ENCODE results near the gene POU2F3.

DNA sequence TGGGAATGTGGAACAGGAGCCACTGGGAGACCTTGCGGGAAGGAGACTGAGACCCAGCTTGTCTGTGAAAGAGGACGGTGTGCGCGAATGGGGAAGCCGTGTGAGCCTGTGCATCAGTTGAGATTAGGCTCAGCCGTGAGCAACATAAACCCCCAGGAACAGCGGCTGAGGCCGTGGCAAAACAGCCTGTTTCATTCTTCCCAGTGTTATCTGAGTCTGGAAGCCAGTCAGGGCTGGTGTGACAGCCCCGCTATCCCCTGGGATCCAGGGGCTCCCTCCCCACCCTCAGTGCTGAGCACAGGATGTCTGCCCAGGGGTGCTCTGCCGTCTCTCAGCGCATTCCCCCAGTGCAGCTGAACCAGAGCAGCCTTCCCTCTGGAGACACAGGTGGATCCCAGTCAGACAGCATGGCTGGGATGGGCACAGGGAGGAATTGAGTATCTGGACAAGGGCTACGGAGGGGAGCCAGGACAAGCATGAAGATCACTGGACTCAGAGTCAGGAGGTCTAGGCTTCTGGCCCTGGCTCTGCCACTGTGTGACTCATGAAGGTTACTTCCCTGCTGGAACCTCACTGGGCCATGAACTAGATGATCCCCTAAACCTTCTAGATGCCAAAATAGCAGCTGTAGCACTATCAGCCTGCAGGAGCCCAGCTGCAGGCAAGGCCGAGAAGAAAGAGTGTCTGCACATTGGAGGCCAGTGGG is 20.6 kb upstream of the POU2F3 start:
- TF ChIP-seq, protein P1, sequence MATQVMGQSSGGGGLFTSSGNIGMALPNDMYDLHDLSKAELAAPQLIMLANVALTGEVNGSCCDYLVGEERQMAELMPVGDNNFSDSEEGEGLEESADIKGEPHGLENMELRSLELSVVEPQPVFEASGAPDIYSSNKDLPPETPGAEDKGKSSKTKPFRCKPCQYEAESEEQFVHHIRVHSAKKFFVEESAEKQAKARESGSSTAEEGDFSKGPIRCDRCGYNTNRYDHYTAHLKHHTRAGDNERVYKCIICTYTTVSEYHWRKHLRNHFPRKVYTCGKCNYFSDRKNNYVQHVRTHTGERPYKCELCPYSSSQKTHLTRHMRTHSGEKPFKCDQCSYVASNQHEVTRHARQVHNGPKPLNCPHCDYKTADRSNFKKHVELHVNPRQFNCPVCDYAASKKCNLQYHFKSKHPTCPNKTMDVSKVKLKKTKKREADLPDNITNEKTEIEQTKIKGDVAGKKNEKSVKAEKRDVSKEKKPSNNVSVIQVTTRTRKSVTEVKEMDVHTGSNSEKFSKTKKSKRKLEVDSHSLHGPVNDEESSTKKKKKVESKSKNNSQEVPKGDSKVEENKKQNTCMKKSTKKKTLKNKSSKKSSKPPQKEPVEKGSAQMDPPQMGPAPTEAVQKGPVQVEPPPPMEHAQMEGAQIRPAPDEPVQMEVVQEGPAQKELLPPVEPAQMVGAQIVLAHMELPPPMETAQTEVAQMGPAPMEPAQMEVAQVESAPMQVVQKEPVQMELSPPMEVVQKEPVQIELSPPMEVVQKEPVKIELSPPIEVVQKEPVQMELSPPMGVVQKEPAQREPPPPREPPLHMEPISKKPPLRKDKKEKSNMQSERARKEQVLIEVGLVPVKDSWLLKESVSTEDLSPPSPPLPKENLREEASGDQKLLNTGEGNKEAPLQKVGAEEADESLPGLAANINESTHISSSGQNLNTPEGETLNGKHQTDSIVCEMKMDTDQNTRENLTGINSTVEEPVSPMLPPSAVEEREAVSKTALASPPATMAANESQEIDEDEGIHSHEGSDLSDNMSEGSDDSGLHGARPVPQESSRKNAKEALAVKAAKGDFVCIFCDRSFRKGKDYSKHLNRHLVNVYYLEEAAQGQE (IDR thresholded peaks at IDR 0.05; ENCODE audit: insufficient read depth in 1 of 2, low read depth in 2 of 2, low read length in 1 of 2) = no peak
- TF ChIP-seq, protein P2, sequence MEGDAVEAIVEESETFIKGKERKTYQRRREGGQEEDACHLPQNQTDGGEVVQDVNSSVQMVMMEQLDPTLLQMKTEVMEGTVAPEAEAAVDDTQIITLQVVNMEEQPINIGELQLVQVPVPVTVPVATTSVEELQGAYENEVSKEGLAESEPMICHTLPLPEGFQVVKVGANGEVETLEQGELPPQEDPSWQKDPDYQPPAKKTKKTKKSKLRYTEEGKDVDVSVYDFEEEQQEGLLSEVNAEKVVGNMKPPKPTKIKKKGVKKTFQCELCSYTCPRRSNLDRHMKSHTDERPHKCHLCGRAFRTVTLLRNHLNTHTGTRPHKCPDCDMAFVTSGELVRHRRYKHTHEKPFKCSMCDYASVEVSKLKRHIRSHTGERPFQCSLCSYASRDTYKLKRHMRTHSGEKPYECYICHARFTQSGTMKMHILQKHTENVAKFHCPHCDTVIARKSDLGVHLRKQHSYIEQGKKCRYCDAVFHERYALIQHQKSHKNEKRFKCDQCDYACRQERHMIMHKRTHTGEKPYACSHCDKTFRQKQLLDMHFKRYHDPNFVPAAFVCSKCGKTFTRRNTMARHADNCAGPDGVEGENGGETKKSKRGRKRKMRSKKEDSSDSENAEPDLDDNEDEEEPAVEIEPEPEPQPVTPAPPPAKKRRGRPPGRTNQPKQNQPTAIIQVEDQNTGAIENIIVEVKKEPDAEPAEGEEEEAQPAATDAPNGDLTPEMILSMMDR (IDR thresholded peaks at IDR 0.05) = no peak
- no peak for TF ChIP-seq POLR2AphosphoS5 (IDR thresholded peaks at IDR 0.05; ENCODE audit: low read depth, low read length)
